GM18858 (cell line): ENCODE results near the gene USP34.
A peak's percentile ranks its signal among the peaks of the same experiment; 100 is the strongest.
"Not testable (repeated sequence)": the region's sequence is repeated elsewhere in the genome, so short reads cannot be mapped to it uniquely, and the experiment has no call there.

ENCODE experiments used
- ATAC-seq: cut with Tn5 transposase; IDR thresholded peaks from one replicate; pipeline ENCODE4 v1.9.1; 2021; ENCODE audit not compliant: unreplicated experiment

Gene USP34

GRCh38 chr2:61431345-61431744 is 39.5 kb downstream of the USP34 start:
- ATAC-seq = no peak

GRCh38 chr2:61426267-61426897 is 44.5 kb downstream of the USP34 start:
- peak; percentile 58 for ATAC-seq

GRCh38 chr2:61425605-61426155 is 45.2 kb downstream of the USP34 start:
- ATAC-seq = no peak

- no peak for ATAC-seq
Observed at GRCh38 chr2:61423714-61424113, 47.2 kb downstream of the USP34 start.

GRCh38 chr2:61421611-61422010 is 49.3 kb downstream of the USP34 start:
- no peak for ATAC-seq

- ATAC-seq = no peak
Observed at GRCh38 chr2:61420991-61421544, 49.8 kb downstream of the USP34 start.

- ATAC-seq = no peak
Observed at GRCh38 chr2:61419570-61419969, 51.3 kb downstream of the USP34 start.

GRCh38 chr2:61419129-61419528 is 51.8 kb downstream of the USP34 start:
- no peak for ATAC-seq

- no peak for ATAC-seq
Observed at GRCh38 chr2:61416871-61417645, 53.8 kb downstream of the USP34 start.

GRCh38 chr2:61415265-61415664 is 55.6 kb downstream of the USP34 start:
- no peak for ATAC-seq

GRCh38 chr2:61414674-61415073 is 56.2 kb downstream of the USP34 start:
- no peak for ATAC-seq

- no peak for ATAC-seq
Observed at GRCh38 chr2:61411109-61411508, 59.8 kb downstream of the USP34 start.

GRCh38 chr2:61410185-61410584 is 60.7 kb downstream of the USP34 start:
- ATAC-seq = no peak

GRCh38 chr2:61405813-61406212 is 65.1 kb downstream of the USP34 start:
- no peak for ATAC-seq

- no peak for ATAC-seq
Observed at GRCh38 chr2:61404438-61404837, 66.4 kb downstream of the USP34 start.

- ATAC-seq = no peak
Observed at GRCh38 chr2:61398413-61398812, 72.5 kb downstream of the USP34 start.

- no peak for ATAC-seq
Observed at GRCh38 chr2:61396005-61396404, 74.9 kb downstream of the USP34 start.

- ATAC-seq = not testable (repeated sequence)
Observed at GRCh38 chr2:61387588-61387987, 83.3 kb downstream of the USP34 start.

GRCh38 chr2:61380882-61381197 is 90.0 kb downstream of the USP34 start:
- ATAC-seq = not testable (repeated sequence)

- no peak for ATAC-seq
Observed at GRCh38 chr2:61380056-61380881, 90.6 kb downstream of the USP34 start.

GRCh38 chr2:61379521-61379920 is 91.4 kb downstream of the USP34 start:
- ATAC-seq = no peak
